ENCODE measurements around the gene TIMM23B.
"Not testable (repeated sequence)": the region's sequence is repeated elsewhere in the genome, so short reads cannot be mapped to it uniquely, and the experiment has no call there.

DNA sequence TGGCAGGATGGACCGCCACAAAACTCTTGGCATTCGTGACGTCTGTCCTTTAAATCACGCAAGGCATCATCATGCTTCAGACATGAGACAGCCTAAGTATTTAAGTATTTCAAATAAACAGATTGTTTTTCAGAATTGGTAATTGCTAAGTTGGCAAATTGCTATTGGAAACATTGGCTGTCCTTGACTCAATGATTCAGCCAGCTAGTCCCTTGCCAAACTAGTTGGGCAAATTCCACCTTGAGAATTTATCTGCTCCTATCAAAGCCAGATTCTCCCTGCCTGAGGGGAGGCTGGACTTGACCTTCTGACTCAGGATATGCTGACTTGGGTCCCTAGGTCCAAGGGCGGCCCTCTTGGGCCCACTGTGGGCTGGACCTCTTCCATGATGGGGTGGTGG lies 75.8 kb downstream of the TIMM23B start:
- not testable (repeated sequence) for TF ChIP-seq POLR2AphosphoS5 (IDR thresholded peaks at IDR 0.05)
- TF ChIP-seq, protein P1, sequence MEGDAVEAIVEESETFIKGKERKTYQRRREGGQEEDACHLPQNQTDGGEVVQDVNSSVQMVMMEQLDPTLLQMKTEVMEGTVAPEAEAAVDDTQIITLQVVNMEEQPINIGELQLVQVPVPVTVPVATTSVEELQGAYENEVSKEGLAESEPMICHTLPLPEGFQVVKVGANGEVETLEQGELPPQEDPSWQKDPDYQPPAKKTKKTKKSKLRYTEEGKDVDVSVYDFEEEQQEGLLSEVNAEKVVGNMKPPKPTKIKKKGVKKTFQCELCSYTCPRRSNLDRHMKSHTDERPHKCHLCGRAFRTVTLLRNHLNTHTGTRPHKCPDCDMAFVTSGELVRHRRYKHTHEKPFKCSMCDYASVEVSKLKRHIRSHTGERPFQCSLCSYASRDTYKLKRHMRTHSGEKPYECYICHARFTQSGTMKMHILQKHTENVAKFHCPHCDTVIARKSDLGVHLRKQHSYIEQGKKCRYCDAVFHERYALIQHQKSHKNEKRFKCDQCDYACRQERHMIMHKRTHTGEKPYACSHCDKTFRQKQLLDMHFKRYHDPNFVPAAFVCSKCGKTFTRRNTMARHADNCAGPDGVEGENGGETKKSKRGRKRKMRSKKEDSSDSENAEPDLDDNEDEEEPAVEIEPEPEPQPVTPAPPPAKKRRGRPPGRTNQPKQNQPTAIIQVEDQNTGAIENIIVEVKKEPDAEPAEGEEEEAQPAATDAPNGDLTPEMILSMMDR (IDR thresholded peaks at IDR 0.05) = not testable (repeated sequence)
